GM21576 (cell line): Measurements from ENCODE around the gene DLL4.

Experiments used
- ATAC-seq: cut with Tn5 transposase; IDR thresholded peaks from one replicate; pipeline ENCODE4 v1.9.1; 2021; ENCODE audit warnings: mild to moderate bottlenecking, moderate library complexity; ENCODE audit not compliant: unreplicated experiment

DLL4 gene

DNA sequence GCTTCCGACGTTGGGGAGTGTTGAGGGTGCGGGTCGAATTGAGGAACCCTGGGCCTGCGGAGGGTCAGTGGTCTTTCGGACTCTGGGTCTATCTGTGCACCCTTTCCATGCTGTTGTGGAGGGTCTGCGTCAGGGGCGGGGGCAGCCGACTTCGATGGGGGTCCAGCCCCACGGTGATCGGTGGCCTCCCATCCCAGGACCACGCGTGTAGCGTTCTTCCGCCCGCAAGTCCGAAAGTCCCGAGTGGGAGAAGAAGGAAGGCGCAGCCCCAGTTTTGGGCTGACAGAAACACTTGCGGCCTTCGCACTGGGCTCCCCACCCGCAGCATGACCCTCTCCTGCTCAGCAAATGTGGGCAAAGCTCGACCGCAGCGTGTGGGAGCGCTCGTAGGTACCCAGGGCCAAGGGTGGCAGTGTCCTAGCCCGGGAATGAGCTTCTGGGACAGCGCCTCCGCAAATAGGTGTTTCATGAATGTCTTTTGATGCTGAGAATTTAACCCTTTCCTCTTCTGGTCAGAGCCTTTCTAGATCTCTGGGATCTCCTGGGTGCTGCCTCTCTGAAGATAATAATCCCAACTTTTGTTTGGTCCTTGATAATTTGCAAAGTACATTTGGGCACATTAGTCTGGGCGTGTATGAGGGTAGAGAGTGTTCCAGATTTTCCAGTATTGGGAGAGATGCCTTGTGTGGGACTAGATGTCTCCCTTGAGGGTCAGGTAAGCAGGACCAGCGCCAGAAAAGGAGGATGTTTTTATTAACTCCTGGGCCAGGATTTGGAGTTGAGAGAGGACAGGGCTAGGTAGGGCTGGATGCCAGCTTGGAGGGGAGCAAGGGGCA, 2.3 kb upstream of the DLL4 start:
- no peak for ATAC-seq

DNA sequence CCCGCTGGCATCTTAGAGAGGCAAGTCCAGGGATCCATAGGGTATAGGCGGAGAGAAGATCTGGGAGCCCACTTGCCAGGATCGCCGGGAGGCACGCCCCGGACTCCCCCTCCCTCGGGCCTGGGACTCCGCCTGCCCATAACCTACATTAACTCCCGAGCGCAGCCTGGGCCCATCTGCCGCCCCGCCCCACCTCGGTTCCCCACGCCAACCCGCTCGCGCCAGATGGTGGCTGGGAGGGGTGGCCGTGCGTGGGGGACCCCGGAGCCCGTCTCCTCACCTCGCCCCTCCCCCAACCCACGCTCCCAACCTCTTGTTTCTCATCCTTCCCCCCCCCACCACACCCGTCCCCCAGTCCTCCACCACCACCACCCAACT, 1.7 kb upstream of the DLL4 start:
- ATAC-seq: no peak

DNA sequence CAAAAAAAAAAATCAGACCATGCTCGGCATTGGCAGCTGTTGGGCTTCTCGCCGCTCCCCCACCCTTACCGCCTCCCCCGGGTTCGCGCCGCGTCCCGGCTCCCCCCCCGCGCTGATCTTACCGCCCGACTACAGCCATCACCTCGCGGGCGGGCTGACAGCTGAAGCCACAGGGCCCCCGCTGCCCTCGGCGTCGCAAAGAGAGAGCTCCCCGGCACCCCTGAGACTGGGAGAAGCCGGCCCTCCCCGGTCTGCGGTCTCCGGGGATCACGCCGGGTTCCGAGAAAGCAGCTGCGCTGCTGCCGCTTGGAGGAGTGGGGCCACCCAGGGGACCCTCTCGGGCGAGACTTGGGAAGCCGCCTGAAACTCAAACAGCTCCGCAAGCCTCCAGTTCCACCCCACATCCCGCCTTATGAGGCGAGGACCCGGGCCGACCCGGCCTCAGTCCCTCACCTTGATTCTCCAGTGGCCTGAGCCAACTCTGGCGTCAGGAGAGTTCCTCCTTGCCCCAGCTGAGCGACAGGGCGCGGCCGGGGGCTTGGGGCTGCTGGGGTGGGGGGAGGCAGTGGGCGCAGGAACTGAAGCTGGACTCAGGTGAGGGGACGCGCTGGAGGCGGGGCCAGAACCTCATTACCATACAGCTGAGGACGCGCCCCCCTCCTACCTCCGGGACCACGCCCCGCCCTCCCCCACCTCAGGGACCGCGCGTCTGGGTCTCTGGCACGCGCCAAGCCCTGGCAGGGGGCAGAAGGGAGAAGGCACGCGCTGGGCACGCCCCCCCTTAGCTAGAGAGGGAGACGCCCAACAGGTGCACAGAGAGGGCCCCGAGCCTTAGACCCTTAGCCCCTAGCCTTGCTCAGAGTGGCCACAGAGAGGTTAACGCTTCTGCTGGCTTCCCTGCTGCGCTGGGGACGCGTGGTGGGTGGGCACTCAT, 1.0 kb upstream of the DLL4 start:
- ATAC-seq: no peak

DNA sequence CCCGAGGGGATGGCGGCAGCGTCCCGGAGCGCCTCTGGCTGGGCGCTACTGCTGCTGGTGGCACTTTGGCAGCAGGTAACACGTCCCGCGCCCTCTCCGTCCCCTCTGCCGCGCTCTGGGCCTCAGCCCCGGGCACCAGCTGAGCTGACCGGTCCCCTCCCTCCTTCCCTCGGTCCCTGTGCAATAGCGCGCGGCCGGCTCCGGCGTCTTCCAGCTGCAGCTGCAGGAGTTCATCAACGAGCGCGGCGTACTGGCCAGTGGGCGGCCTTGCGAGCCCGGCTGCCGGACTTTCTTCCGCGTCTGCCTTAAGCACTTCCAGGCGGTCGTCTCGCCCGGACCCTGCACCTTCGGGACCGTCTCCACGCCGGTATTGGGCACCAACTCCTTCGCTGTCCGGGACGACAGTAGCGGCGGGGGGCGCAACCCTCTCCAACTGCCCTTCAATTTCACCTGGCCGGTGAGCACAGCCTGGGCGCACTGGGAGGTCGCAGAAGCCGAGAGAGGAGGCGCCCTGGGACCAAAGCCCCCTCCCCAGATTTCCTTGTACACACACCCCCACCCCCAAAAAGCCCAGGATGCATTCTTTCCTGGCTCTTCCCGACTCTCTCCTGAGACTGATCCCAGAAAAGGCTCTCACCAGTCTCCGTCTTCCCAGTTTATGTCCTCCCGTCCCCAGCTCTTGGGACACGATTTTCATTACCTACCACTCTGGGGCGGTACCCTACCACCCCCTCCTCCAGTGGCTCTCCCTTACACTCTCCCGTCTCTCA, 705 bp downstream of the DLL4 start:
- ATAC-seq: no peak

DNA sequence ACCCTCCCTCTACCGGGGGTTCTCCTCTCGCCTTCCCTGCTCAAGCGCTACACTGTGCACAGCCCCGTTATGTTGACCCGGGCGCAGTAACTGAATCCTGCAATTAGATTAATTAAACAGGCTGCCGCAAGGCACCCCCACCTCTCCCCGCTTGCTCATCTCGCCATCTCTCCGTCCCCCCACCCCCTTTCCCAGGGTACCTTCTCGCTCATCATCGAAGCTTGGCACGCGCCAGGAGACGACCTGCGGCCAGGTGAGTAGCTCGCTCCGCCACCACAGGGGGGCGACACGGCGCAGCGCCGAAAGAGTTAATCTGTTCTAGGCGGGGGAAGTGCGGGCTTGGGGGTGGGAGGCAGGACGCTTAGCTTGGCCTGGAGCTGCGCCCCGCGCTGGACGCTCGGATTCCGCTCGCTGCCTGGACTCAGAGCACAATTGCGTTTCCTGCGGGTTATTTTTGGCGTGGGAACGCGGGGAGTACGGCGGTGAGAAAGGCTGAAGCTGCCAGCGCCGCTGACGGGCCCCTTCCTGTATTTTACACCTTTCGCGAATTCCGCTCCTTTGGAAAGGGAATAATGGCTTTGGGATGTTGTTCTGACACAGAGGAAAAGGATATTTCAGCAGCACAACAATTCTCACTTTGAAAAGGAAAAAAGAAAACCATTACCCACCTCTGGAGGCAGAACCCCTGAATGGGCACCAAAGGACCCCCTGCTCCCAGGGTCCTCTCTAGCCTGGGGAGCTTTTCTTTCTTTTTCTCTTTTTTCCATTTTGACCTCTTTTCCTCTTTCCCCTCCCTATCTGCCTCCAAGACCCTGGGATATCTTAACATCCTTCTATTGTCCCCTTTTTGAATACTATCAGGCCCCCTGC, 1.5 kb downstream of the DLL4 start:
- ATAC-seq: no peak

DNA sequence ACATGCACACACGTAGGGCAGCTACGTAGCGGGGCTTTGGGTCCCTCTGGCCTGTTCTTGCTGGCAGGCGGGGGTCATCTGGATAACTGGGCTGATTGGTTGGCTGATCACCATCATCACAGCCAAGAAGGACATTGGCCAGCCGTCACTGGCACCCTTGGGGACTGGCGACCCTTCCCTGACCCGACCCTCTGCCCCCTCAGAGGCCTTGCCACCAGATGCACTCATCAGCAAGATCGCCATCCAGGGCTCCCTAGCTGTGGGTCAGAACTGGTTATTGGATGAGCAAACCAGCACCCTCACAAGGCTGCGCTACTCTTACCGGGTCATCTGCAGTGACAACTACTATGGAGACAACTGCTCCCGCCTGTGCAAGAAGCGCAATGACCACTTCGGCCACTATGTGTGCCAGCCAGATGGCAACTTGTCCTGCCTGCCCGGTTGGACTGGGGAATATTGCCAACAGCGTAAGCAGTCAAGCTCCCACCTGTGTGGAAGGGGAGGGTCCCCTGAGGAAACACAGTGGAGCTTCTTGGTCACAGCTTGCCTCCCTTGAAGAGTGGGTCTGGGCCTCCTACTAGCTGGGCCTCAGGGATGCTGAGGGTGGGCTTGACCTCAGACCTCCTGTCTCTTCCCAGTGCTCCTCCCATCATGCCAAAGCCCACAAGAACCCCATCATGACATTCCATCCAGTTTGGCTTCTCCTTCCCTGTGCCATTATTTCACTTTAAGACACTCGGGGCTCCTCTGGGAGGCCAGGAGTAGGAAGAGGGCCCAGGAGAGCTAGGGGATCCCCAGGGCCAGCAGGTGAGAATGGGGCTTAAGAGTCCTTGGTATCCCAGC, 2.4 kb downstream of the DLL4 start:
- ATAC-seq: no peak

DNA sequence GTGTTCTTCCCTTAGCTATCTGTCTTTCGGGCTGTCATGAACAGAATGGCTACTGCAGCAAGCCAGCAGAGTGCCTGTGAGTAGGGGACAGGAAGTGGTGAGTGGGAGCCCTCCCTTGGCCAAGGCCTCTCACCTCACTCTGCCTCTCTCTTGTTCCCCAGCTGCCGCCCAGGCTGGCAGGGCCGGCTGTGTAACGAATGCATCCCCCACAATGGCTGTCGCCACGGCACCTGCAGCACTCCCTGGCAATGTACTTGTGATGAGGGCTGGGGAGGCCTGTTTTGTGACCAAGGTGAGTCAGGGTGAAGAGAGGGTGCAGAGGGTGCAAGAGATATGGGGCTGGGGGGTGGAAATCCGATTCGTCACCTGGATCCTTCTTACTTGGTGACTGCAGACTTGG, 3.0 kb downstream of the DLL4 start:
- no peak for ATAC-seq

DNA sequence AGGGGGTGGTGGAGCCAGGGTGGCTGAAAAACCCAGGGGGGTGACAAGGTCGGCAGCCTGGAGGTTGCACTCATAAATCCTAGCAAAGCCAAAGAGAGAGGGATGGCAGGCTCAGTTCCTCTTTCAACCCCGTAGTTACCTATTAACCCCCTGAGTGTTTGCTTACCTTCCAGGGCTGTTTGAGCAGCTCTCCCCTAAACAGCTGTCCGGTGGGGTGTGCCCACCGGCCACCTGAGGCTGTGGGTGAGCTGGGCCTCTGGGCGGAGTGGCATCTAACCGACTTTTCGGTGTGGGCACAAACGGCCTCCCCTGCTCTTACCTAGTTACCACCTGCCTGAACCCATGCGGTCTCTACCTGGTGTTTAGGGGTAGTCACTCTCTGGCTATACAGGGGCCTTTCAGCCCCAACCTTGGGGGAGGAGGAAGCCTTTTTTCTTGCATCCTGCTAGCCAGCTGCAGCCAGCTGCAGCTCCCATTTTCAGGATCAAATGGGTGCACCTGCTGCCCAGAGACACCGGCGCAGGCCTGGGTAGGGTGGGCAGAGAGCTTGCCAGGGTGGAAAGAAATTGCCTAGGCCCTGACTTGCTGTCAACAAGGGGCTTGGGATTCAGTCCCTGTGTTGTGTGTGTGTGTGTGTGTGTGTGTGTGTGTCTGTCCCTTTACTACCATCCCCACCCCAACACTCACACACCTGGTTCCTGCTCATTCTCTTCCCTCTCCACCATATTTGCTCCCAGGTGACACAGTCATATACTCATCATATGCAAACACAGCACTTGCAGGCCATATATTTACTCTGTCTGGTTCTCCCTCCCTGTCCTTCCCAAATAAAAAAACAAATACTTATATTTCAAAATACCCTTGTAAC, 3.7 kb downstream of the DLL4 start:
- ATAC-seq: no peak

DNA sequence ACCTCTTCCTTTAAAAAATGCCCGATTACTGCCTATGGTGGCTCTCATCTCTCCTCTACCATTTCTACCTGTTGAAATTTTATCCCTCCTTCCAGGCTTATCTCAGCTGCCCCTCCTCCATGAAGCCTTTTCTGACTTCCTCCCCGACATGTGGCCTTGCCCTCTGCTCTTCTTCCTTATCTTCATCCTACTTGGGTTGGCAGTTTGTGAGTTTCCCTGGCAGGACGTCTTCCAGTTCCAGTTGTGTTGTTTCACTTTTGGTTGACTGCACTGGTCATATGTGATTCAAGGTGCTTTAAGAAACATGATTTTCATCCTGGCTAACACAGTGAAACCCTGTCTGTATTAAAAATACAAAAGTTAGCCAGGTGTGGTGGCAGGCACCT, 4.4 kb downstream of the DLL4 start:
- ATAC-seq: no peak

DNA sequence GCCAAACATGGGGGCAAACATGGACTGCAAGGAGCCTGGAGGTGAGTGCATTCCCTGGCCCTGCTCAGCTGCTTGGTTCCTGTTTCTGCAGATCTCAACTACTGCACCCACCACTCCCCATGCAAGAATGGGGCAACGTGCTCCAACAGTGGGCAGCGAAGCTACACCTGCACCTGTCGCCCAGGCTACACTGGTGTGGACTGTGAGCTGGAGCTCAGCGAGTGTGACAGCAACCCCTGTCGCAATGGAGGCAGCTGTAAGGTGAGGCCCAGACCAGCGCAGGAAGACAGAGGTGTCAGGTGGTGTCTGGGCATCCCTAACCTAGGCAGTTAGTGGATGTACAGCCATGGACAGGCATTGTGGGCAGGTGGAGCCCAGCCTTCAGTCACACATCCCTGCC, 5.3 kb downstream of the DLL4 start:
- ATAC-seq: no peak

DNA sequence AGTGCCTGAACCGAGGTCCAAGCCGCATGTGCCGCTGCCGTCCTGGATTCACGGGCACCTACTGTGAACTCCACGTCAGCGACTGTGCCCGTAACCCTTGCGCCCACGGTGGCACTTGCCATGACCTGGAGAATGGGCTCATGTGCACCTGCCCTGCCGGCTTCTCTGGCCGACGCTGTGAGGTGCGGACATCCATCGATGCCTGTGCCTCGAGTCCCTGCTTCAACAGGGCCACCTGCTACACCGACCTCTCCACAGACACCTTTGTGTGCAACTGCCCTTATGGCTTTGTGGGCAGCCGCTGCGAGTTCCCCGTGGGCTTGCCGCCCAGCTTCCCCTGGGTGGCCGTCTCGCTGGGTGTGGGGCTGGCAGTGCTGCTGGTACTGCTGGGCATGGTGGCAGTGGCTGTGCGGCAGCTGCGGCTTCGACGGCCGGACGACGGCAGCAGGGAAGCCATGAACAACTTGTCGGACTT, 7.1 kb downstream of the DLL4 start:
- ATAC-seq: no peak

DNA sequence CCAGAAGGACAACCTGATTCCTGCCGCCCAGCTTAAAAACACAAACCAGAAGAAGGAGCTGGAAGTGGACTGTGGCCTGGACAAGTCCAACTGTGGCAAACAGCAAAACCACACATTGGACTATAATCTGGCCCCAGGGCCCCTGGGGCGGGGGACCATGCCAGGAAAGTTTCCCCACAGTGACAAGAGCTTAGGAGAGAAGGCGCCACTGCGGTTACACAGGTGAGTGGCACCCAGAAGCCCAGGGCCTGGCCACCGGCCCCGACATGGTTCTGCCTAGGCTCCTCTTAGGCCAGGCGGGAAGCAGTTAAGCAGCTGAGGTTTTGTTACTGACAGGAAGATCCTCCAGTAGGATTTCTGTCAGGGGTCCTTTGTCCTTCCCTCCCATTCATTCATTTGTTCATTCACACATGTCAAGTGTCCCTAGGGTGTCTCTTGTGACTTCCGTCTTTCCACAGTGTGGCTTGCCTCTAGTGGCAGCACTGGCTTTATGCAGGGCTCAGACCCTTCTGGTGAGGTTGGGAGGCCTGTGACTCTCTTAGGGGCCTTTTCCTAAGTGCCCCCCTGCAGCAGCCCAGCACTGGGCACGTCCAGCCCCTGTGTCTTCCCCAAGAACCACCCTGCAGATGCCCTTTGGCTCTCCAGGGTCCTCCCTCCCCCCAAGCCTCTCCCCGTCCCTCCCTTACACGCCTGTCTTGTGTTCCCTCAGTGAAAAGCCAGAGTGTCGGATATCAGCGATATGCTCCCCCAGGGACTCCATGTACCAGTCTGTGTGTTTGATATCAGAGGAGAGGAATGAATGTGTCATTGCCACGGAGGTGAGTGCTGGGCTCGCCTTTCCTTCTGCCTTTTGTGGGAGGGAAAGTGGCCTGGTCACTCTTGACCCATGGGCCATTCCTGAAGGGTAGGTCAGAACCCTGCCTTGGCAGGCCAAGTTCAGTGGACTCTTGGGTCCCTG, 7.8 kb downstream of the DLL4 start:
- no peak for ATAC-seq

DNA sequence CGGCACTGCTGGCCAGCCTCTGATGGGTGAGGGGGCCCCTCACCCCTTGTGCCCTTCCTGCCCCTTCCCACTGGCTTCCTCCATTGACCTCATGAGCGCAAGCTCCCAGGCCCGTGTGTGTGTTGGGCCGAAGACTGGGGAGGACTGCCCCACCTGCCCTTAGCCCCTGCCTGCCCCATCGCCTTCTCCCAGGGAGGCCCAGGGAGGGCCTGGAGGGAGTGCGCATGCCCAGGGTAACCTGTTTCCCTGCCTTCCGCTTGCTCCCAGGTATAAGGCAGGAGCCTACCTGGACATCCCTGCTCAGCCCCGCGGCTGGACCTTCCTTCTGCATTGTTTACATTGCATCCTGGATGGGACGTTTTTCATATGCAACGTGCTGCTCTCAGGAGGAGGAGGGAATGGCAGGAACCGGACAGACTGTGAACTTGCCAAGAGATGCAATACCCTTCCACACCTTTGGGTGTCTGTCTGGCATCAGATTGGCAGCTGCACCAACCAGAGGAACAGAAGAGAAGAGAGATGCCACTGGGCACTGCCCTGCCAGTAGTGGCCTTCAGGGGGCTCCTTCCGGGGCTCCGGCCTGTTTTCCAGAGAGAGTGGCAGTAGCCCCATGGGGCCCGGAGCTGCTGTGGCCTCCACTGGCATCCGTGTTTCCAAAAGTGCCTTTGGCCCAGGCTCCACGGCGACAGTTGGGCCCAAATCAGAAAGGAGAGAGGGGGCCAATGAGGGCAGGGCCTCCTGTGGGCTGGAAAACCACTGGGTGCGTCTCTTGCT, 8.8 kb downstream of the DLL4 start:
- no peak for ATAC-seq

DNA sequence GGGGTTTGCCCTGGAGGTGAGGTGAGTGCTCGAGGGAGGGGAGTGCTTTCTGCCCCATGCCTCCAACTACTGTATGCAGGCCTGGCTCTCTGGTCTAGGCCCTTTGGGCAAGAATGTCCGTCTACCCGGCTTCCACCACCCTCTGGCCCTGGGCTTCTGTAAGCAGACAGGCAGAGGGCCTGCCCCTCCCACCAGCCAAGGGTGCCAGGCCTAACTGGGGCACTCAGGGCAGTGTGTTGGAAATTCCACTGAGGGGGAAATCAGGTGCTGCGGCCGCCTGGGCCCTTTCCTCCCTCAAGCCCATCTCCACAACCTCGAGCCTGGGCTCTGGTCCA, 9.4 kb downstream of the DLL4 start:
- no peak for ATAC-seq

DNA sequence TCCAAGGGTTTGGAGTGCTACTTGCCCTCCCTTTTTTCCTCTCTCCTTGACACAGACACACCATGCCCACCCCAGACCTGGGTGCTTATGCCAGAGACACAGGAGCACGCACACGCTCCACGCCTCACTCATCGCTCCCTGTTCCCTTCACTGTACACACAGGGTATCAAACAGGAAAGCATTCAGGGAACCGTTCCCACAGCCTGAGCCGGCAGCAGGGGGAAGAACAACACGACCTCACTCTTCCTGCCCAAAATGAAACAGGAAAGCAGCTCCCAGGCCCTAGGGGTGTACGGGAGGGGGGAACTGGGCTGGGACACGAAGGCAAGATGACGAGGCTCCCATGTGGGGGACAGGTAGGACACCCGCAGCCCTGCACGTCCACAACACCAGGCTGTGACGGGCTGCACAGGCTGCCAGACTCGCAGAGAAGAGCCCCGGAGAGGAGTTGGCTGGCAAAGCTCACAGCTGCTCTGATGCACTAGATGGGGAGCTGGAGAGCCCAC, 11.2 kb downstream of the DLL4 start:
- no peak for ATAC-seq

DNA sequence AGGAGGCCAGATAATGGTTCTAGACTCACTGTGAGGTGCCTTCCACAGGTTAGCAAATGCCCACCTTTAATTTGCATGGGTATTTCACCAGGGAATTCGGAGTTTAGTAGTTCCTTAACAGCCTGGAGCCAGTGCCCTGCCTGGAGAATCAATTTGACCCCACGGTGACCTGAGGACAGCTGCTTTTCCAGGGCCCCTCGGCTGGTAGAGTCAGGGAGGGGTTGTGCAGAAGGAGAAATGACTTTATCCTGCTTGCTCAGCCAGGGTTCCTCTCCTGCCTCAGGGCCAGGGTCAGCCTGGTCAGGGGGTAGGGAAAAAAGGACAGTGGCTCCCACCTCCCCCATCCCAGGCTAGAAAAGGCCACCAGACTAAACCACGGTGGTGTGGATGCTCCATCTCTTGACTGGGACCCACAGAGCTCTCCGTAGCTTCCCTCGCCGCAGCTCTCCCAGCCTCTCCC, 12.0 kb downstream of the DLL4 start:
- no peak for ATAC-seq
